Measurements from ENCODE around the gene PNKD. TPM values are rescaled to one million over a fixed set of nuclear protein-coding genes. Genes with fewer than 3 reads are reported as not detected.

The PNKD gene
- total and polyA plus RNA-seq, 9 donors, result 23.3 to 74.5 (median 48.1) TPM

DNA sequence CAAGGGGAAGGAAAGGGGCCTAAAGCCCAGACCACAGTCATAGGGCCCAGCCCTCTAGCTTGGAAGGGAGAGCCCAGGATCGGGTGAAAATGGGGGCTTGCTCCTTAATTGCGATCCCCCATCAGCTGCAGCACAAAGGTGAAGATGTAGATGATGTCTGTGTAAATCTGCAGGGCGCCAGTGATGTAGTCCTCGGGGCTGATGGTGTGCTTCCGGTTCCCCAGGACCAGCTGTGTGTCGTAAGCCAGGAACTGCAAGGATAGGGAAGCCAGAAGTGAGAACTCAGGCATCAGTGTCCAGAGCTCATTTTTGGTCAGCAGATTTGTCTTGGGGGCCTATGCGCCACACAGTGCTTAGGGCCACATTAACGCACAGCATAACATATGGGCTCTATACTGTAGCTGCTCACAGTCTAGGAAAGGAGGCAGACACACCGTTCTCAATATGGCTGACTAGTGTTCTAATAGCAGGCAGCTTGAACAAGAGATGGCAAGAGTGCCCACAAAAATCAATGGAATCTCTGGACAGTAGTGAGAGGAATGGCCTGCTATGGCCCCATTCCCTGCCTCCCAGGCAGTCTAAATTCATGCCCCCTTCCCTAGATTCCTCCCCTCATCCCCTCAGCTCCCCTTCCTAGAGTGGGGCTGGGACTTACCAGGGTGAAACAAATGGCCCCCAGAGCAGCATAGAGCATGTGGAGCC is 5.2 kb downstream of the PNKD start:
- no peak for TF ChIP-seq POLR2A (IDR thresholded peaks at IDR 0.05)
- TF ChIP-seq, protein P1, sequence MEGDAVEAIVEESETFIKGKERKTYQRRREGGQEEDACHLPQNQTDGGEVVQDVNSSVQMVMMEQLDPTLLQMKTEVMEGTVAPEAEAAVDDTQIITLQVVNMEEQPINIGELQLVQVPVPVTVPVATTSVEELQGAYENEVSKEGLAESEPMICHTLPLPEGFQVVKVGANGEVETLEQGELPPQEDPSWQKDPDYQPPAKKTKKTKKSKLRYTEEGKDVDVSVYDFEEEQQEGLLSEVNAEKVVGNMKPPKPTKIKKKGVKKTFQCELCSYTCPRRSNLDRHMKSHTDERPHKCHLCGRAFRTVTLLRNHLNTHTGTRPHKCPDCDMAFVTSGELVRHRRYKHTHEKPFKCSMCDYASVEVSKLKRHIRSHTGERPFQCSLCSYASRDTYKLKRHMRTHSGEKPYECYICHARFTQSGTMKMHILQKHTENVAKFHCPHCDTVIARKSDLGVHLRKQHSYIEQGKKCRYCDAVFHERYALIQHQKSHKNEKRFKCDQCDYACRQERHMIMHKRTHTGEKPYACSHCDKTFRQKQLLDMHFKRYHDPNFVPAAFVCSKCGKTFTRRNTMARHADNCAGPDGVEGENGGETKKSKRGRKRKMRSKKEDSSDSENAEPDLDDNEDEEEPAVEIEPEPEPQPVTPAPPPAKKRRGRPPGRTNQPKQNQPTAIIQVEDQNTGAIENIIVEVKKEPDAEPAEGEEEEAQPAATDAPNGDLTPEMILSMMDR (IDR thresholded peaks at IDR 0.05), result no peak
- no peak for TF ChIP-seq EP300 (IDR thresholded peaks at IDR 0.05)
- H3K27me3 ChIP-seq, result no peaks in the 10 kb centered on the region
- DNase-seq, result no peak
- H3K4me3 ChIP-seq, result no peak overlapping the region
- peaks cover 6% of the 10 kb centered on the region for H3K4me1 ChIP-seq (ENCODE audit: insufficient read depth)
- H3K9me3 ChIP-seq, result no peaks in the 10 kb centered on the region
- intact Hi-C loops (cut with DNase I), result loop anchor here in 2 of 4 donors (10.0 kb wide), 2 partner anchors 189 to 379 kb away; partner anchors contain the start of genes BCS1L (in 1 of the 2) and ZNF142 (in 1 of the 2)
- 72 to 84% (median 79%) methylated on average over 9 of the region's 9 CpGs for WGBS, 3 donors
- H3K36me3 ChIP-seq, result no peaks in the 10 kb centered on the region
- no peak overlapping the region for H3K27ac ChIP-seq

DNA sequence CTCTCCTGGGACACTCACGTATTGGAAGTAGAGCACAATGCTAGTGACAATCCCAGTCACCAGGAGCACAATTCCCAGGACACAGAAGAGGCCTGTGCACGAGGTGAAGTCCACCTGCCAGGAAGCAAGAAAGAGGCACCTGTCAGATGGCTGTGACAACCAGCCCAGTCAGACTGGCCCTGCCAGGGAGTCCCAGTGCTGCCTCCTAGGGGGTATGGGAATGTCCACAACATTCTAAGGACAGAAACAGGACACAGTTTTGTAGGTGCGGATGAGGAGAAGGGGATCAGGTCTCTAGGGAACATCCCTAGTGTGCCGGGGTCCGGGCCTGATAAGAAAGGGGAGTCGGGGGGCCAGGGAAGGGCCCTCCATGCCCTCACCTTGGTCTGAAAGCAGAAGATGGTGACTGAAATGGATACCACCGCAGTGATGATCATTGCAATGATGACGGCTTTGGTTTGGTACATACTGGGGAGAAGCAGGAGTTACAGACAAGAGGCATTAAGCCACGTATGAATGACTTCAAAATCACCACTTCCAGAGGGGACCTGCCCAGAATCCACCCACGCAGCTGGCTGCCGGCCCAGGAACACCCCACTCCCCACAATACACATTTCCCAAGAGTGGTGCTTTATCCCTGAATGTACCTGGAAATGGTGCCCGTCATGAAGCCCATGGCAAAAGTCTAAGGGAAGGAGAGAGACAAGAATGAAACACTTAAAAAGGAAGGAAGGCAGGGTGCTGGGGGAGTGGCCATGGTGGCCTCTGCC is 6.9 kb downstream of the PNKD start:
- Histone ChIP-seq H3K27me3 (no peaks in the 10 kb centered on the region), H3K9me3 (no peaks in the 10 kb centered on the region), H3K4me1 (ENCODE audit: insufficient read depth) (no peaks in the 10 kb centered on the region), H3K27ac (no peak overlapping the region), H3K4me3 (no peak overlapping the region), H3K36me3 (no peaks in the 10 kb centered on the region)
- 66 to 73% (median 71%) methylated on average over 12 of the region's 12 CpGs for WGBS, 3 donors
- intact Hi-C loops (cut with DNase I), result loop anchor here in 2 of 4 donors (10.0 kb wide), 2 partner anchors 188 to 378 kb away; partner anchors contain the start of genes BCS1L (in 1 of the 2) and ZNF142 (in 1 of the 2)
- TF ChIP-seq, protein P1 (IDR thresholded peaks at IDR 0.05), result no peak
- TF ChIP-seq POLR2A (IDR thresholded peaks at IDR 0.05), result no peak
- no peak for TF ChIP-seq EP300 (IDR thresholded peaks at IDR 0.05)
- no peak for DNase-seq

DNA sequence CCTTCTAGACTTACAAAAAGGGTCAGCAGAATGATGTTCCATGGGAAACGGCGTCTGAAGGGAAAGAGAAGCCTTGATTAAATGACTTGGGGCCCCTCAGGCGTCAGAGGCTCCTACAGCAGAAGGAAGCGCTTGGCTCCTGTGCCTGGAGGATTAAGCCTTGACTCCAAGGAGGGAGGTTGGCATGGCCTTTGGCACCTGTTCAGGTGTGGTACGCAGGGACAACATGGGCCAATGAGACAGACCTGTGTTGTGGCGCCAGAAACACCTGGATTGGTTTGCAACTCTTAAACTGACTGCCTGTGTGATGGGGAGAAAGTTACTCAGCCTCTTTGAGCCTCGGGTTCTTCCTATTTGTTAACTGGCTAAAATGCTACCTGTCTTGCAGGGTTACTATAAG is 7.6 kb downstream of the PNKD start:
- peaks cover 3% of the 10 kb centered on the region for H3K4me1 ChIP-seq (ENCODE audit: insufficient read depth)
- intact Hi-C loops (cut with DNase I), result loop anchor here in 2 of 4 donors (10.0 kb wide), 2 partner anchors 187 to 377 kb away; partner anchors contain the start of genes BCS1L (in 1 of the 2) and ZNF142 (in 1 of the 2)
- no peaks in the 10 kb centered on the region for H3K36me3 ChIP-seq
- no peaks in the 10 kb centered on the region for H3K9me3 ChIP-seq
- TF ChIP-seq EP300 (IDR thresholded peaks at IDR 0.05) (no peak), POLR2A (IDR thresholded peaks at IDR 0.05) (no peak)
- TF ChIP-seq, protein P1 (IDR thresholded peaks at IDR 0.05), result no peak
- no peak for DNase-seq
- WGBS, 3 donors, result 62 to 83% (median 69%) methylated on average over 7 of the region's 7 CpGs
- no peaks in the 10 kb centered on the region for H3K27me3 ChIP-seq
- no peak overlapping the region for H3K27ac ChIP-seq
- no peak overlapping the region for H3K4me3 ChIP-seq

DNA sequence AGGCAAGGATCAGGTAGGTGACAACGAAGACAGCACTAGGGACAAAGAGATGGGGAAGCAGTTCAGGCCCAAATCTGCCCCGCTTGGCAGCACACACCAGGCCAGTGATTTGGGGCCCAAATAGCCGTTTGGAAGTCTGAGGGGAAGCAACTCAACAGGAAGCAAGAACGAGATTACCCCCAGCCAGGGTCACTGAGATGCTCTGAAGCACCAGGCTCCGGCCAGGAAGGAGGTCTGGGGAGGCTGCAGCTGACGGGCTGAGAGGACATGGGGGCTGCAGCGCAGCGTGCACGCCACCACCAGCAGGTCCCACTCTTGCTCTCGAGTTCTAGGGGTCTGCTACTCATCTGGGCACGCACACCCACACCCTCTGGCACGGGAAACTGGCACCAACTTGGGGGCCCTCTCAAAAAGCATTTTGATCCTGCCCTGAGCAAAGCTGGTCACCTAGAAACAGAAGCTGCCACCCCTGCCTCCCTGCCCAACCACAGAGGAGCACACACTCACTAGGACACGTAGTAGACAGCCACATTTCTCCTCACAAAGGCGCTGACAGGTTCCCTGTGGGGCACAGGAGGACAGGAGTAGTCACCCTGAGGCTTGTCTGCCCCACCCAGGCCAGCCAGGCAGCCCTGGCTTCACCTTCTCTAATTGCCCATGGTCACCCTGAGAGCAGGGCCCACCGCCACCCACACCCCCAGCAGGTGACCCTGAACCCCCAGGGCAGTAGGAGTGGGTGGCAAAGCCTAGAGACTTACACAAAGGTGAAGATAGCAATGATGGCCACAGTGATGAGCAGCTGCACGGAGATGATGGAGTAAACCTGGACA is 8.4 kb downstream of the PNKD start:
- peaks cover 3% of the 10 kb centered on the region for H3K4me1 ChIP-seq (ENCODE audit: insufficient read depth)
- no peak overlapping the region for H3K27ac ChIP-seq
- no peaks in the 10 kb centered on the region for H3K36me3 ChIP-seq
- intact Hi-C loops (cut with DNase I), result loop anchor here in 2 of 4 donors (10.0 kb wide), 2 partner anchors 186 to 376 kb away; partner anchors contain the start of genes BCS1L (in 1 of the 2) and ZNF142 (in 1 of the 2)
- no peak overlapping the region for H3K4me3 ChIP-seq
- TF ChIP-seq EP300 (IDR thresholded peaks at IDR 0.05), result no peak
- TF ChIP-seq, protein P1 (IDR thresholded peaks at IDR 0.05), result no peak
- no peak for TF ChIP-seq POLR2A (IDR thresholded peaks at IDR 0.05)
- H3K27me3 ChIP-seq, result no peaks in the 10 kb centered on the region
- no peaks in the 10 kb centered on the region for H3K9me3 ChIP-seq
- WGBS, 3 donors, result 76 to 82% (median 81%) methylated on average over 16 of the region's 16 CpGs
- DNase-seq, result no peak
